ENCODE data around the gene EYS. TPM values are rescaled to one million over a fixed set of nuclear protein-coding genes. Genes with fewer than 3 reads are reported as not detected.

The EYS gene
- total RNA-seq, 6 experiments from 2014 or later = 0.54 to 2.3 (median 0.74) TPM; not detected in 1

GRCh38 chr6:64330694-64331307 is 1376.2 kb downstream of the EYS start:
- Histone ChIP-seq H3K4me1 (no peaks in the 10 kb centered on the region), H3K36me3 (no peaks in the 10 kb centered on the region), H3K27ac (no peak overlapping the region), H3K9me3 (no peaks in the 10 kb centered on the region), H3K4me3 (no peak overlapping the region), H3K27me3 (no peaks in the 10 kb centered on the region)
- 18% methylated on average over 5 of the region's 5 CpGs for WGBS (ENCODE audit: insufficient coverage, low coverage, low lambda C conversion rate, missing lambda C conversion rate)
- DNase-seq (peak; percentile 79), ATAC-seq (peak; percentile 54 to 61 (median 56))
- intact Hi-C loops (cut with DNase I) = no loop called here
- no peak for TF ChIP-seq POLR2A (IDR thresholded peaks at IDR 0.05)
- peak; percentile 65 to 81 (median 71) for TF ChIP-seq CTCF (IDR thresholded peaks at IDR 0.05)

- DNase-seq (no peak), ATAC-seq (no peak)
- intact Hi-C loops (cut with DNase I) = no loop called here
- Histone ChIP-seq H3K36me3 (no peaks in the 10 kb centered on the region), H3K27ac (no peak overlapping the region), H3K27me3 (no peaks in the 10 kb centered on the region), H3K9me3 (no peaks in the 10 kb centered on the region), H3K4me3 (no peak overlapping the region), H3K4me1 (no peaks in the 10 kb centered on the region)
- no peak for TF ChIP-seq POLR2A (IDR thresholded peaks at IDR 0.05)
- no peak for TF ChIP-seq CTCF (IDR thresholded peaks at IDR 0.05)
- WGBS (ENCODE audit: insufficient coverage, low coverage, low lambda C conversion rate, missing lambda C conversion rate) = 81% methylated on average over 8 of the region's 8 CpGs
These were observed 1380.1 kb downstream of the EYS start for GRCh38 chr6:64326939-64327338.

- H3K27me3 ChIP-seq = no peaks in the 10 kb centered on the region
- TF ChIP-seq POLR2A (IDR thresholded peaks at IDR 0.05) = no peak
- no peaks in the 10 kb centered on the region for H3K4me1 ChIP-seq
- intact Hi-C loops (cut with DNase I) = no loop called here
- H3K36me3 ChIP-seq = no peaks in the 10 kb centered on the region
- no peak overlapping the region for H3K27ac ChIP-seq
- no peak for DNase-seq
- ATAC-seq = no peak
- no peaks in the 10 kb centered on the region for H3K9me3 ChIP-seq
- WGBS (ENCODE audit: insufficient coverage, low coverage, low lambda C conversion rate, missing lambda C conversion rate) = 40% methylated on average over 2 of the region's 2 CpGs
- no peak overlapping the region for H3K4me3 ChIP-seq
These were observed 1381.9 kb downstream of the EYS start for GRCh38 chr6:64325093-64325492.

- H3K4me1 ChIP-seq = no peaks in the 10 kb centered on the region
- ATAC-seq = no peak
- no peaks in the 10 kb centered on the region for H3K9me3 ChIP-seq
- no peak for DNase-seq
- H3K27ac ChIP-seq = no peak overlapping the region
- intact Hi-C loops (cut with DNase I) = no loop called here
- no peaks in the 10 kb centered on the region for H3K36me3 ChIP-seq
- no peak overlapping the region for H3K4me3 ChIP-seq
- no peaks in the 10 kb centered on the region for H3K27me3 ChIP-seq
- no peak for TF ChIP-seq POLR2A (IDR thresholded peaks at IDR 0.05)
- no peak for TF ChIP-seq CTCF (IDR thresholded peaks at IDR 0.05)
These were observed 1396.8 kb downstream of the EYS start for GRCh38 chr6:64310214-64310613.

GRCh38 chr6:64301307-64302236 is 1405.5 kb downstream of the EYS start:
- 28% methylated on average over 11 of the region's 11 CpGs for WGBS (ENCODE audit: insufficient coverage, low coverage, low lambda C conversion rate, missing lambda C conversion rate)
- ATAC-seq (no peak), DNase-seq (no peak)
- intact Hi-C loops (cut with DNase I) = no loop called here
- no peak overlapping the region for H3K27ac ChIP-seq
- H3K4me1 ChIP-seq = no peaks in the 10 kb centered on the region
- TF ChIP-seq POLR2A (IDR thresholded peaks at IDR 0.05) (no peak), CTCF (IDR thresholded peaks at IDR 0.05) (no peak)
- H3K9me3 ChIP-seq = no peaks in the 10 kb centered on the region
- no peaks in the 10 kb centered on the region for H3K36me3 ChIP-seq
- H3K27me3 ChIP-seq = no peaks in the 10 kb centered on the region
- H3K4me3 ChIP-seq = no peak overlapping the region
